ENCODE data around the gene GJA10.
"Not testable (repeated sequence)": the region's sequence is repeated elsewhere in the genome, so short reads cannot be mapped to it uniquely, and the experiment has no call there.

Gene GJA10

DNA sequence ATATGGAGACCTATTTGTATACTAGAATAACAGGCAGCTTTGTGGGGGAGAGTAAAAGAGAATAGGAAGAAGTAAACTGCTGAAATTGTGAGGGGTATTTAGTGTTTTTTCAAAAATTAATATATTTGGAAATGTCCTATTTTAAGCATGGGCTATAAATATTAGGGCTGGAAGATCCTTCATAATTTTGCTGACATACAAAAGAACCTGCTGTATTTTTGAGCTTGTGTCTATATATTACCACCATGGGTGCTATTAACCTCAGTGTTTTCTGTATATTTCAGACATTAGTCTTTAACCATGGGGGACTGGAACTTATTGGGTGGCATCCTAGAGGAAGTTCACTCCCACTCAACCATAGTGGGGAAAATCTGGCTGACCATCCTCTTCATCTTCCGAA, at the start of gene GJA10:
Gene GJA10, plus strand, starts transcription at position 301 of the 400 bp plus-strand sequence. Its CDS starts 0 bp downstream, at position 301.
- no peak within 1 kb of the TSS for H3K4me3 ChIP-seq (ENCODE audit: low read depth, low read length)
- no peaks in the 10 kb centered on the region for H3K36me3 ChIP-seq (ENCODE audit: control insufficient read depth, insufficient read depth, low read length)
- no peak within 1 kb of the TSS for H3K27ac ChIP-seq (ENCODE audit: low read depth, low read length)
- no peaks in the 10 kb centered on the region for H3K9me3 ChIP-seq (ENCODE audit: control insufficient read depth, insufficient read depth, low read depth, low read length)
- H3K27me3 ChIP-seq (ENCODE audit: control insufficient read depth, insufficient read depth, low read length) = peaks cover 11% of the 10 kb centered on the region; the same call in 1 of the 2 replicates
- H3K9ac ChIP-seq (ENCODE audit: low read length) = no peak within 1 kb of the TSS
- peaks cover 16% of the 10 kb centered on the region for H3K4me1 ChIP-seq (ENCODE audit: control insufficient read depth, insufficient read depth, low read length)

DNA sequence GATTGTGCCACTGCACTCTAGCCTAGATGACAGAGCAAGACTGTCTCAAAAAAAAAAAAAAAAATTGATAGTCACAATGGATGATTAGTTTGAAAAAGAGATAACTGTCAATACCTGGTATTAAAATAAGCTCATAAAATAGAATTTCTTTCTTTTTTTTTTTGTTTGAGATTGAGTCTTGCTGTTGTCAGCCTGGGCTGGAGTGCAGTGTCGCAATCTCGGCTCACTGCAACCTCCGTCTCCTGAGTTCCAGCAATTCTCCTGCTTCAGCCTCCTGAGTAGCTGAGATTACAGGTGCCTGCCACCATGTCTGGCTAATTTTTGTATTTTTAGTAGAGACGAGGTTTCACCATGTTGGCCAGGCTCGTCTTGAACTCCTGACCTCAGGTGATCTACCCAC, 46.8 kb upstream of the GJA10 start:
- not testable (repeated sequence) for H3K27me3 ChIP-seq (ENCODE audit: control insufficient read depth, insufficient read depth, low read length); H3K27ac ChIP-seq (ENCODE audit: low read depth, low read length); H3K4me3 ChIP-seq (ENCODE audit: low read depth, low read length); H3K9ac ChIP-seq (ENCODE audit: low read length); H3K9me3 ChIP-seq (ENCODE audit: control insufficient read depth, insufficient read depth, low read depth, low read length); H3K4me1 ChIP-seq (ENCODE audit: control insufficient read depth, insufficient read depth, low read length)
- H3K36me3 ChIP-seq (ENCODE audit: control insufficient read depth, insufficient read depth, low read length) = peaks cover 56% of the 10 kb centered on the region

DNA sequence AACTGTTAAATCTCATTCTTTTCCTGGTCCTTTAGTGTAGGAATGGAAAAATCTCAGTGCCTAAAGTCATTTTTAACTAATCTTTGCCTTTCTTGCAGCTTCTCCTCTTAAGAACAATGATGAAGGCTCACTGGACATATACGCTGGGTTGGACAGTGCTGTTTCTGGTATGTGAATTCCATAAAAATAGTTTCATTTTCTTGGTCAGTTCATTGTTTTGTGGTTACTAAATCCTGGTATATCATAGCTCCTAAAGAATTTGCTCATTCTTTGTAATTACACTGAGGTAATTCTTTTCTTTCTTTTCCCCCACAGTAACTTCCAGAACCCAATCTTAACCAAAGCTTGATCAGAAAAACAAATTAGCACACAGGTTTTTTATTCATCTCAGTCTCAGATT, 41.2 kb upstream of the GJA10 start:
- H3K27ac ChIP-seq (ENCODE audit: low read depth, low read length) = no peak overlapping the region
- no peaks in the 10 kb centered on the region for H3K27me3 ChIP-seq (ENCODE audit: control insufficient read depth, insufficient read depth, low read length)
- no peak overlapping the region for H3K4me3 ChIP-seq (ENCODE audit: low read depth, low read length)
- no peaks in the 10 kb centered on the region for H3K4me1 ChIP-seq (ENCODE audit: control insufficient read depth, insufficient read depth, low read length)
- H3K36me3 ChIP-seq (ENCODE audit: control insufficient read depth, insufficient read depth, low read length) = peaks cover 85% of the 10 kb centered on the region
- no peaks in the 10 kb centered on the region for H3K9me3 ChIP-seq (ENCODE audit: control insufficient read depth, insufficient read depth, low read depth, low read length)
- H3K9ac ChIP-seq (ENCODE audit: low read length) = no peak overlapping the region

GRCh38 chr6:89858041-89858440, 36.2 kb upstream of the GJA10 start:
- Histone ChIP-seq H3K9me3 (ENCODE audit: control insufficient read depth, insufficient read depth, low read depth, low read length) (no peaks in the 10 kb centered on the region), H3K4me1 (ENCODE audit: control insufficient read depth, insufficient read depth, low read length) (no peaks in the 10 kb centered on the region), H3K27ac (ENCODE audit: low read depth, low read length) (no peak overlapping the region), H3K9ac (ENCODE audit: low read length) (no peak overlapping the region), H3K4me3 (ENCODE audit: low read depth, low read length) (no peak overlapping the region), H3K27me3 (ENCODE audit: control insufficient read depth, insufficient read depth, low read length) (no peaks in the 10 kb centered on the region), H3K36me3 (ENCODE audit: control insufficient read depth, insufficient read depth, low read length) (peaks cover 86% of the 10 kb centered on the region)

DNA sequence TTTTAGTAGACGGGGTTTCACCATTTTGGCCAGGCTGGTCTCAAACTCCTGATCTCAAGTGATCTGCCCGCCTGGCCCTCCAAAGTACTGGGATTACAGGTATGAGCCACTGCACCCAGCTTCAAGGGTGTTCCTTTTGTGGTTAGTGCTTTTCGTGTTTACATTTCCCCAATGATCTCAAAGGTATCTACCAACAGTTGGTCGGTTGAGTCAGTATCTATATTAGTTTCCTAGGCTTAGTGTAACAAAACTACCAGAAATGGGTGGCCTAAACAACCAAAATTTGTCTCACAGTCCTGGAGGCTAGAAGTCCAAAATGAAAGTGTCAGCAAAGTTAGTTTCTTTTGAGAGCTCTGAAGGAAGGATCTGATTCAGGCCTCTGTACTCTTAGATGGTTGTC, 34.5 kb upstream of the GJA10 start:
- H3K9ac ChIP-seq (ENCODE audit: low read length) = no peak overlapping the region
- no peak overlapping the region for H3K27ac ChIP-seq (ENCODE audit: low read depth, low read length)
- no peaks in the 10 kb centered on the region for H3K27me3 ChIP-seq (ENCODE audit: control insufficient read depth, insufficient read depth, low read length)
- no peaks in the 10 kb centered on the region for H3K4me1 ChIP-seq (ENCODE audit: control insufficient read depth, insufficient read depth, low read length)
- peaks cover 87% of the 10 kb centered on the region for H3K36me3 ChIP-seq (ENCODE audit: control insufficient read depth, insufficient read depth, low read length)
- no peak overlapping the region for H3K4me3 ChIP-seq (ENCODE audit: low read depth, low read length)
- H3K9me3 ChIP-seq (ENCODE audit: control insufficient read depth, insufficient read depth, low read depth, low read length) = no peaks in the 10 kb centered on the region

DNA sequence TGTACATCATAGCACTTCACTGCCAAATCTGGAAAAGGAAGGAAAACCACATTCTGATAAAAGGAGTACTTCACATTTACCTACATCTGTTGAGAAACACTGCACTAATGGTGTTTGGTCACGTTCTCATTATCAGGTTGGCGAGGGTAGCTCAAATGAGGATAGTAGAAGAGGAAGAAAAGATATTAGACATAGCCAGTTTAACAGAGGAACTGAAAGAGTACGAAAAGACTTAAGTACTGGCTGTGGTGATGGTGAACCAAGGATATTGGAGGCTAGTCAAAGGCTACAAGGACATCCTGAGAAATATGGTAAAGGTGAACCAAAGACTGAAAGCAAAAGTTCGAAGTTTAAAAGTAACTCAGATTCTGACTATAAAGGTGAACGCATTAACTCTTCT, 32.0 kb upstream of the GJA10 start:
- no peak overlapping the region for H3K9ac ChIP-seq (ENCODE audit: low read length)
- no peaks in the 10 kb centered on the region for H3K27me3 ChIP-seq (ENCODE audit: control insufficient read depth, insufficient read depth, low read length)
- peaks cover 87% of the 10 kb centered on the region for H3K36me3 ChIP-seq (ENCODE audit: control insufficient read depth, insufficient read depth, low read length)
- no peak overlapping the region for H3K27ac ChIP-seq (ENCODE audit: low read depth, low read length)
- H3K4me3 ChIP-seq (ENCODE audit: low read depth, low read length) = no peak overlapping the region
- no peaks in the 10 kb centered on the region for H3K9me3 ChIP-seq (ENCODE audit: control insufficient read depth, insufficient read depth, low read depth, low read length)
- H3K4me1 ChIP-seq (ENCODE audit: control insufficient read depth, insufficient read depth, low read length) = no peaks in the 10 kb centered on the region

DNA sequence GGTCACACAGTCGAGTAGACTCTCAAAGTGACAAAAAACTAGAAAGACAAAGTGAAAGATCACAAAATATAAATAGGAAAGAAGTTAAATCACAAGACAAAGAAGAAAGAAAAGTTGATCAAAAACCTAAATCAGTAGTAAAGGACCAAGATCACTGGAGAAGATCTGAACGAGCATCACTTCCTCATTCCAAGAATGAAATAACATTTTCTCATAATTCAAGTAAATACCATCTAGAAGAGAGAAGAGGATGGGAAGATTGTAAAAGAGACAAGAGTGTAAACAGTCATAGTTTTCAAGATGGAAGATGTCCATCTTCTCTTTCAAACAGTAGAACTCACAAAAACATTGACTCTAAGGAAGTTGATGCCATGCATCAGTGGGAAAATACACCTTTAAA, 31.6 kb upstream of the GJA10 start:
- Histone ChIP-seq H3K4me3 (ENCODE audit: low read depth, low read length) (no peak overlapping the region), H3K4me1 (ENCODE audit: control insufficient read depth, insufficient read depth, low read length) (no peaks in the 10 kb centered on the region), H3K9me3 (ENCODE audit: control insufficient read depth, insufficient read depth, low read depth, low read length) (no peaks in the 10 kb centered on the region), H3K27me3 (ENCODE audit: control insufficient read depth, insufficient read depth, low read length) (no peaks in the 10 kb centered on the region), H3K36me3 (ENCODE audit: control insufficient read depth, insufficient read depth, low read length) (peaks cover 88% of the 10 kb centered on the region), H3K27ac (ENCODE audit: low read depth, low read length) (no peak overlapping the region), H3K9ac (ENCODE audit: low read length) (no peak overlapping the region)

DNA sequence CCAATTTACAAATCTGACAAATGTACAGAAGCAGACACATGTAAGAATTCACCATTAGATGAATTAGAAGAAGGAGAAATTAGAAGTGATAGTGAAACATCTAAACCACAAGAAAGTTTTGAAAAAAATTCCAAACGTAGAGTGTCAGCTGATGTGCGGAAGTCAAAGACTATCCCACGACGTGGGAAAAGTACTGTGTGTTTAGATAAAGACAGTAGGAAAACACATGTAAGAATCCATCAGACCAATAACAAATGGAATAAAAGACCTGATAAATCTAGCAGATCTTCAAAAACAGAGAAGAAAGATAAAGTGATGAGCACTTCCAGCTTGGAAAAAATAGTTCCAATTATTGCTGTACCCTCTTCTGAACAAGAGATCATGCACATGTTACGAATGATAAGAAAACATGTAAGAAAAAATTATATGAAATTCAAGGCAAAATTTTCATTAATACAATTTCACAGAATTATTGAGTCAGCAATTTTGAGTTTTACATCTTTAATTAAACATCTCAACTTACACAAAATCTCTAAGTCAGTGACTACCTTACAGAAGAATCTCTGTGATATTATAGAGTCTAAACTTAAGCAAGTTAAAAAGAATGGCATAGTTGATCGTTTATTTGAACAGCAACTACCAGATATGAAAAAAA, 28.1 kb upstream of the GJA10 start:
- H3K4me3 ChIP-seq (ENCODE audit: low read depth, low read length) = no peak overlapping the region
- H3K27me3 ChIP-seq (ENCODE audit: control insufficient read depth, insufficient read depth, low read length) = no peaks in the 10 kb centered on the region
- H3K9ac ChIP-seq (ENCODE audit: low read length) = no peak overlapping the region
- peaks cover 95% of the 10 kb centered on the region for H3K36me3 ChIP-seq (ENCODE audit: control insufficient read depth, insufficient read depth, low read length)
- H3K27ac ChIP-seq (ENCODE audit: low read depth, low read length) = no peak overlapping the region
- H3K4me1 ChIP-seq (ENCODE audit: control insufficient read depth, insufficient read depth, low read length) = no peaks in the 10 kb centered on the region
- no peaks in the 10 kb centered on the region for H3K9me3 ChIP-seq (ENCODE audit: control insufficient read depth, insufficient read depth, low read depth, low read length)

DNA sequence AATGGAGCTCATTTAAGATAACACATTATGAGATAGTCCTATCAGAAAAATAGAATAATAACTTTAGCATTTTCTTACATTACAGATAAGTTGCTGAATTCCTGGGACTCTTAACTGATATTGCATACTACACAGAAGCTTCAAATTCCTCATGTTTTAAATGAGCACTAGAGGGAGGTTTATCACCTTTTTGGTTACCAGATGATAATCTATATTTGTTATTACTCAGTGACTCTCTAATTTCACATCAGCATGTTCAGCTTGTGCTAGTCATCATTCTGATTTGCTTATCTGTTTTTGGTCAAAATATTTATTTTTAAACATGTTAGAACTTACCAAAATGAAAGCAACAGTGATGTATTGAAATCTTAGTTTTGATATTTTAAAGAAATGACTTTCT, 20.5 kb upstream of the GJA10 start:
- H3K27me3 ChIP-seq (ENCODE audit: control insufficient read depth, insufficient read depth, low read length) = no peaks in the 10 kb centered on the region
- H3K9me3 ChIP-seq (ENCODE audit: control insufficient read depth, insufficient read depth, low read depth, low read length) = no peaks in the 10 kb centered on the region
- no peak overlapping the region for H3K9ac ChIP-seq (ENCODE audit: low read length)
- no peak overlapping the region for H3K27ac ChIP-seq (ENCODE audit: low read depth, low read length)
- H3K4me1 ChIP-seq (ENCODE audit: control insufficient read depth, insufficient read depth, low read length) = no peaks in the 10 kb centered on the region
- H3K4me3 ChIP-seq (ENCODE audit: low read depth, low read length) = no peak overlapping the region
- H3K36me3 ChIP-seq (ENCODE audit: control insufficient read depth, insufficient read depth, low read length) = peaks cover 47% of the 10 kb centered on the region

DNA sequence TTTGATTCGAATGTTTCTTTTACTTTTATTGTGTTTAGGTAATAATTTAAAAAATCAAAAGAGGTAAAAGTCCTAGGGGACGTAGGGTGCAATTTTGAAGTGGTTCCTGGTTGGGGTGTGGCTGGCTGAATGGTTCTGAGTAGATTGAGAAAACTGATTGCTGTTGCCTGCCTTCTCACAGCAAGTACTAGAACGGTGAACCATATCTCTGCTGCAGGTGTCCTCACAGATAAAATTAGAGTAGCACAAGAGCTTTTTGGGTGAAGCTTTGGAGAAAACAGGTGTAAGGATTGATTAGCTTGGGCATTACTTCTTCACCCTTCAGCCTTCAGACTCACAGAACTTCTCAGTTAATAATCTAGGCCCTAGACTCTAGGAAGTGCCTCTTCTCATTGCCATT, 19.8 kb upstream of the GJA10 start:
- H3K36me3 ChIP-seq (ENCODE audit: control insufficient read depth, insufficient read depth, low read length) = peaks cover 43% of the 10 kb centered on the region
- no peaks in the 10 kb centered on the region for H3K9me3 ChIP-seq (ENCODE audit: control insufficient read depth, insufficient read depth, low read depth, low read length)
- no peak overlapping the region for H3K4me3 ChIP-seq (ENCODE audit: low read depth, low read length)
- H3K27me3 ChIP-seq (ENCODE audit: control insufficient read depth, insufficient read depth, low read length) = no peaks in the 10 kb centered on the region
- no peak overlapping the region for H3K27ac ChIP-seq (ENCODE audit: low read depth, low read length)
- no peaks in the 10 kb centered on the region for H3K4me1 ChIP-seq (ENCODE audit: control insufficient read depth, insufficient read depth, low read length)
- H3K9ac ChIP-seq (ENCODE audit: low read length) = no peak overlapping the region

GRCh38 chr6:89886378-89887120, 7.7 kb upstream of the GJA10 start:
- H3K4me3 ChIP-seq (ENCODE audit: low read depth, low read length) = no peak overlapping the region
- H3K9ac ChIP-seq (ENCODE audit: low read length) = no peak overlapping the region
- no peaks in the 10 kb centered on the region for H3K36me3 ChIP-seq (ENCODE audit: control insufficient read depth, insufficient read depth, low read length)
- H3K9me3 ChIP-seq (ENCODE audit: control insufficient read depth, insufficient read depth, low read depth, low read length) = no peaks in the 10 kb centered on the region
- H3K27me3 ChIP-seq (ENCODE audit: control insufficient read depth, insufficient read depth, low read length) = 0 out of 2 replicates have a peak, but pooled peaks cover under 1% of the 10 kb centered on the region
- no peak overlapping the region for H3K27ac ChIP-seq (ENCODE audit: low read depth, low read length)
- H3K4me1 ChIP-seq (ENCODE audit: control insufficient read depth, insufficient read depth, low read length) = peaks cover 9% of the 10 kb centered on the region

Data from HUES6 (cell line).